ENCODE results near the gene HDAC5. TPM values are rescaled to one million over a fixed set of nuclear protein-coding genes. Genes with fewer than 3 reads are reported as not detected.
"Not testable (repeated sequence)": the region's sequence is repeated elsewhere in the genome, so short reads cannot be mapped to it uniquely, and the experiment has no call there.

Gene HDAC5
- total and polyA plus RNA-seq, 2 donors: 26.9 to 43.3 TPM

DNA sequence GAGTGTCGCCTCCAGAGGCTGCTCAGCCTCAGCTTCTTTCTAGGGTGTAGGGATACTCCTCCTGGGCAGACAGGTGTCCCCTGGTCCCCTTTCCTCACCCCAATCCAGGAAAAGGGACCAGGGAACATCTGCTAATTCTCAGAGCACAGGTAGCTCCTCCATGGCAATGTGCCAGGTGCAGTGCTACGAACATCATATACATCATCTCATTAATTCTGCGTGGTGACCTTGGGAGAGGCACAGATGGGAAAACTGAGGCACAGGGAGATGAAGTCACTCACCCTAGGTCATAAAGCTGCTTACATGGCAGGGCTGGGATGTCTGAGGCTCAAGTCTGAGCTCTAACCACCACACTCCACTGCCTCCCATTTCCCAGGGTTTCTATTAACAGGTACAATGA, 11.7 kb downstream of the HDAC5 start:
- no peak overlapping the region for H3K27ac ChIP-seq (ENCODE audit: low read depth)
- H3K4me3 ChIP-seq (ENCODE audit: low read depth, low read length): no peak overlapping the region
- no peaks in the 10 kb centered on the region for H3K36me3 ChIP-seq (ENCODE audit: insufficient read depth)
- H3K4me1 ChIP-seq (ENCODE audit: insufficient read depth): peaks cover 6% of the 10 kb centered on the region
- 63% methylated on average over 3 of the region's 3 CpGs for WGBS
- DNase-seq (ENCODE audit: extremely low spot score): no peak

DNA sequence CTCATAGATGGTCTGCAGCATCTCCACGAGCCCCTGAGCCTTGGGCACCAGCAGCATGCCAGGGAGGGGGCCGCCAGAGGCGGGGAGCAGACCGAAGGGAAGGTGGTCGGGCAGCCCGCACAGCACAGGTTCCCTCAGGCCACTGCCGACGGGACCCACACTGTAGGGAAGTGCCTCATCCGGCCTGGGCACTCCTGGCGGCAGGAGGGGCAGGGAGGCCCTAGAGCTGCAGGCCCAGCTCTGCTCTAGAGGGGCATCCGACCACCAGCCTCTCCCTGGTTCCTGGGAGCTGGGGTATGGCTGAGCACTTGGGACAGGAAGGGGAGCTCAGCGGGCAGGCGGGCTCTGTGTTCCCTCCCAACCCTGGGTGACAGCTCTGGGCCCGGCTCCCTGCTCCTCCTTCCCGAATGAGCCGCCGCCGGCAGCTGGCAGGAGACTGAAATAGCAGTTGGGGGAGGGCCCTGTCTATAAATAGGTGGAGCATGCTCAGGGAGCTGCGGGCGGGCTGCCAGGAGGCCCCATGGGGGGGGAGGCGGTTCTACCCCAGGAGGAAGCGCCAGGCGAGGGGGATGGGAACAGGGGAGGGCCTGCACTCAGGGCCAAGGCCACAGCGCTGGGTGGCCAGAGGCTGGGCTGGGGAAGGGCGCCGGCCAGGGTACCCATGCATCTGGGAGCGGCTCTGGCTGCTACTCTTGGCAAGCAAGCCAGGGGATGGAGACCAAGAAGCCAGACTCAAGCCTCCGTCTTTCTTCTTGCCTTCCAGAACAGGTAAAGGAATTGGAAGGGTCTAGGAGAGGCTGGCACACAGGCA, 12.4 kb downstream of the HDAC5 start:
- Histone ChIP-seq H3K36me3 (ENCODE audit: insufficient read depth) (no peaks in the 10 kb centered on the region), H3K27ac (ENCODE audit: low read depth) (peak overlapping the region; percentile 72), H3K4me1 (ENCODE audit: insufficient read depth) (peaks cover 6% of the 10 kb centered on the region), H3K4me3 (ENCODE audit: low read depth, low read length) (peak overlapping the region; percentile 13)
- WGBS: 2% methylated on average over 28 of the region's 28 CpGs
- peak; percentile 79 for DNase-seq (ENCODE audit: extremely low spot score)

DNA sequence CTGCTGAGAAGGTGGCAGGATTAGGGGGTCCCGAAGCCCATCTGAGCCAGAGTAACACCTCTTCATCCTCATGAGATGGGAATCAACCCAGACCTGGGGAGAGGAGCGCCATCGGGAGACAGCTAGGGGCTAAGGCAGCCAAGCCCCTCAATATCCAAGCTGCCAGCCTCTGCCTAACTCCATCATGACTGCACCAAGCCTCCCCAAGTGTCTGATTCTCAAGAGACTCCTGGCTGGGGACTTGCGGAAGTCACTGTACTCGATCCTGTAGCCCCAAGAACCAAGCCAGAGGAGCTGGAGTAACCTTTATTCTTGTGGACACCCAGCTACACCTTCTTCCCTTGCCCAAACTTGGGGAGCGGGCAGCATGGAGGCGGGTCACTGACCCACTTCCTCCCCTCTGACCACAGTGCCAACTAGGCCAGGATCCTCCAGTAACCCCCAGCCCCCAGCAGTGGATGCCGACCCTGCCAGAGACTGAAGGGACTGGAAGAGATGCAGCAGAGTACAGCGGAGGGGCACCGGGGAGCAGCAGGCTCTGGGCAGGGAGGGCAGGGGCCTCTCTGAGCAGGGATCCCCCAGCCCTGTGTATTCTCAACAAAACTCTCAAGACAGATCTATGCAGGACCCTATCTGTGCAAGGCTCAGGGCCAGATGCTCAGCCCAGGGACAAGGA, 13.3 kb downstream of the HDAC5 start:
- no peaks in the 10 kb centered on the region for H3K36me3 ChIP-seq (ENCODE audit: insufficient read depth)
- H3K4me1 ChIP-seq (ENCODE audit: insufficient read depth): peaks cover 6% of the 10 kb centered on the region
- H3K27ac ChIP-seq (ENCODE audit: low read depth): peak overlapping the region; percentile 2
- H3K4me3 ChIP-seq (ENCODE audit: low read depth, low read length): peak overlapping the region; percentile 1
- 70% methylated on average over 10 of the region's 10 CpGs for WGBS
- DNase-seq (ENCODE audit: extremely low spot score): no peak

DNA sequence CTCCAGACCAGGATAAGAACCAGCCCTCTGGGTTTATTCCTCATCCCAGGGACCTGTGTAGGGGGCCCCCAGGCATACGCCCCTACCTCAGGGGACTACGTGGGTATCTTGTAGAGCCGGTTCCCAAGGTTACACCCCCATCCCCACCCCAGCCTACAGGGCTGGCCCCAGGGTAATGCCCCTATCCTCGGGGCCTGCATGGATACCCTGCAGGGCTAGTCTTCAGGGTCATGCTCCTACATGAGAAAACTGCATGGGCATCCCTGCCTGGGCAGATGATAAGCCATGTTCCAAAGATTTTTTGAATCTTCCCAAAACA, 14.2 kb downstream of the HDAC5 start:
- DNase-seq (ENCODE audit: extremely low spot score): no peak
- Histone ChIP-seq H3K36me3 (ENCODE audit: insufficient read depth) (no peaks in the 10 kb centered on the region), H3K4me3 (ENCODE audit: low read depth, low read length) (no peak overlapping the region), H3K27ac (ENCODE audit: low read depth) (peak overlapping the region; percentile 27), H3K4me1 (ENCODE audit: insufficient read depth) (peaks cover 6% of the 10 kb centered on the region)
- whole genome bisulfite sequencing: 50% methylated on average over 4 of the region's 4 CpGs

DNA sequence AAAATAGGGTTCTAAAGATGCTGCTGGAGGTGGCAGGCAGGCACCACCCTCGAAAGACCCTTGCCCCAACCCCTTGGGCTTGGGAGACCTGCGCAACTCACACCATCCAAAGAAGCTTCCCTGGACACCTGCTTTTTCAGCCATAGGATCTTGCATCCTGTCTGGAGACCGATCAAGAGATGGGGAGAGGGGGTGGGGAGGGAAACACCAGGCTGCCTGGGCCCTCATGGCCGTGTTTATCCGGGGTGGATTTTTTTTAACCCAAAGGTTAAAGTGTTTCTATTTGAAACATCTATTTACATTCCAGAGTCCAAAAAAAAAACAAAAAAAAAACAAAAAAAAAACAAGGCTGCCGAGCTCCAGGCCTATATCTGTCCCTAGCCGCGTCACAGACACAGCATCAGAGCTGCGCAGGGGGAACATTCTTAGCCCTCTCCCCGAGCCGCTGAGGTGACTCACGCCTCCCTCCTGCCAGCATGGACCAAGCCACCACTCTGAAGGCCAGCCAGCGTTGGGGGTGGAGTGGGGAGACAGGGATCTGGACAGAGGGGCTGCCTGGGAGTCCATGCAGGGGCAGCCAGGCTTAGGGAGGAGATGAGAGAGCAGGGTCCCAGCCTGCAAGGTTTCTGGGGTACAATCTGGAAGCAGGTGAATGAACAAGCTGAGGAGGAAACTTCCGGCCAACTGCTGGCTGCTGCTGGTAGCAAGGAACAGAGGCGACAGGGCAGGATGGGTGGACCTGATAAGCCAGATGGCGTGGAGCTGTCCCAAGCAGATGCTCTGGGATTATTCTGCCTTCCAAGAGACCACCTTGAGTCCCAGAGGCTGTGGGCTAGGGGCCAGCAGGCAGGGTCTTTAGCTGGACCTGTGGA, 14.8 kb downstream of the HDAC5 start:
- DNase-seq (ENCODE audit: extremely low spot score): no peak
- Histone ChIP-seq H3K36me3 (ENCODE audit: insufficient read depth) (no peaks in the 10 kb centered on the region), H3K4me3 (ENCODE audit: low read depth, low read length) (no peak overlapping the region), H3K27ac (ENCODE audit: low read depth) (peak overlapping the region; percentile 27), H3K4me1 (ENCODE audit: insufficient read depth) (peaks cover 6% of the 10 kb centered on the region)
- WGBS: 28% methylated on average over 16 of the region's 16 CpGs

DNA sequence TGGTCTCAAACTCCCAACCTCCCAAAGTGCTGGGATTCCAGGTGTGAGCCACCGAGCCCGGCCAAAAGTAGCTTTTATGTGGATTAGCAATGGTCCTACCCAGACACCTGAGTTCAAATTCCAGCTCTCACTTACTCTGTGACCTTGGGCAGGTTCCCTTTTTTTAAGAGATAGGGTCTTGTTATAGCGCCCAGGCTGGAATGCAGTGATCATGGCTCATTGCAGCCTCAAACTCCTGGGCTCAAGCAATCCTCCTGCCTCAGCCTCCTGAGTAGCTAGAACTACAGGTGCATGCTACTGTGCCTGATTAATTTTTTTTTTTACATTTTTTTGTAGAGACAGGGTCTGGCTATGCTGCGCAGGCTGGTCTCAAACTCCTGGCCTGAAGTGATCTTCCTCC, 16.6 kb downstream of the HDAC5 start:
- Histone ChIP-seq H3K27ac (ENCODE audit: low read depth) (no peak overlapping the region), H3K36me3 (ENCODE audit: insufficient read depth) (no peaks in the 10 kb centered on the region), H3K4me3 (ENCODE audit: low read depth, low read length) (no peak overlapping the region), H3K4me1 (ENCODE audit: insufficient read depth) (peaks cover 6% of the 10 kb centered on the region)
- WGBS: 93% methylated on average over 4 of the region's 4 CpGs
- DNase-seq (ENCODE audit: extremely low spot score): no peak

DNA sequence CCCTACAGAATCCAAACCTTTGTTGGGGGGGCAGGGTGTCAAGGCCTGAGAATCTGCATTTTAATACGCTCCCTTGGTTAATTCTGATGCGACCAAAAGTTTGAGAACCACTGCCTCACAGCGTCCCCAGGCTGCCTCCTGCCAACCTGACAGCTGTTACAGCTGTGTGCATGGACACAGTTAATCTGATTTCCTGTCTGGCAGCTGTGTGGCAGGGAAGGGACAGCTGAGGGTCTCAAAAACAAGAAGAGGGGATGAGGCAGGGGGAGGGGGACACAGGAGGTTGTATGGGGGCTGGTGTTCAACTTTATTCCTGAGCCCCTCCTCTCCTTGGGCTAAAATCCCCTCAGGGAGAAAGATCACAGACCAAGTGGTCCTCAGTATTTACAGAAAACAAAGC, 17.5 kb downstream of the HDAC5 start:
- DNase-seq (ENCODE audit: extremely low spot score): no peak
- Histone ChIP-seq H3K4me1 (ENCODE audit: insufficient read depth) (peaks cover 4% of the 10 kb centered on the region), H3K4me3 (ENCODE audit: low read depth, low read length) (no peak overlapping the region), H3K27ac (ENCODE audit: low read depth) (no peak overlapping the region), H3K36me3 (ENCODE audit: insufficient read depth) (no peaks in the 10 kb centered on the region)
- WGBS: 50% methylated on average over 3 of the region's 3 CpGs

DNA sequence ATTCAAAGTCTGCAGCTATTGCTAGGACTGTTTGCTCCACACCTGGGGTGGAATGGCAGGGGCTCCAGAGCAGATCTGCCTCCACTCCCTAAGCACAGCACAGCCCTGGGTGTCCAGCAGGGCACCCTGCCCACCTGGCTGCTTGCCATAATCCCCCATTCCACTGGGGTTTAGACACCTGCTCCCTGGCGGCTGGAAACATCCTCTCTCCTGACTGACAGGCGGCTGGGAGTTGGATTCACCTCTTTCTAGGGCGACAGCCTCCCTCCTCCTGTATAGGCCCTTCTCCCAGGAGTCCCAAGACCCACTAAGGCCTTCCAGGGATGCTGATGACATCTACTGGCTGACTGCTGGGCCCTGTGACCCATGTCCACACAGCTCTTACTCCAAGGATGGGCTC, 18.0 kb downstream of the HDAC5 start:
- H3K4me3 ChIP-seq (ENCODE audit: low read depth, low read length): no peak overlapping the region
- H3K36me3 ChIP-seq (ENCODE audit: insufficient read depth): no peaks in the 10 kb centered on the region
- WGBS: 74% methylated on average over 3 of the region's 3 CpGs
- H3K4me1 ChIP-seq (ENCODE audit: insufficient read depth): peaks cover 3% of the 10 kb centered on the region
- H3K27ac ChIP-seq (ENCODE audit: low read depth): no peak overlapping the region
- DNase-seq (ENCODE audit: extremely low spot score): no peak

DNA sequence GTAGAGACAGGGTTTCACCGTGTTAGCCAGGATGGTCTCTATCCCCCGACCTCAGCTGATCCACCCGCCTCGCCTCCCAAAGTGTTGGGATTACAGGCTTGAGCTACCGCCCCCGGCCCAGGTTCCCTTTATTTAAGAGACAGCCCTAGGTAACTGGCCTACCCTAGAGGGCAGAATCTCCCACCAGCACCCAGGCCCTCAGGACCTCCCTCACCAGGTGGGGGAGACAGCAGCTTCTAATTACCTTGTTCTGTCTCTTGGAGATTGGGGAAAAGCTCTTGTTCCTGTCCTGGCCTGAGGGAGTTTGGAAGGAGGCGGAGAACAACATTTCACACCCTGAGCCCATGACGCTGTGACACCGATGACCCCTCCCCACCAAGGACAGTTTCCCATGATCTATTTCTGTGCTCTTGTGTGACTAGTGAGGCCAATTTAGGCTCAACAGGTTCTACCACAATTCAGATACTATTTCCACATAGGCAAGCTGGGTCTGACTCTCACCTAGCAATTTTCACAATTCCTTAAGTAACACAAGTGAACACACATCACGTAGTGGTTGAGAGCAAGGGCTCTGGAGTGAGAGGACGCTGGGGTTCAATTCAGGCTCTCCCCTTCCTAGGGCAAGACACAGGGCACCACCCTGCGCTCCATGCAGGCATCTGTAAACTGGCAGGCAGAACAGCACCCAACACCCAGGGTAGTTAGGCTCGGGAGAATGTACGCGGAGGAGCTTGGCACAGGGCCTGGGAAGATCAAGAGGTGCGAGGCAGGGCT, 20.4 kb downstream of the HDAC5 start:
- no peak overlapping the region for H3K4me3 ChIP-seq (ENCODE audit: low read depth, low read length)
- no peak overlapping the region for H3K27ac ChIP-seq (ENCODE audit: low read depth)
- DNase-seq (ENCODE audit: extremely low spot score): no peak
- 79% methylated on average over 16 of the region's 16 CpGs for whole genome bisulfite sequencing
- H3K4me1 ChIP-seq (ENCODE audit: insufficient read depth): no peaks in the 10 kb centered on the region
- no peaks in the 10 kb centered on the region for H3K36me3 ChIP-seq (ENCODE audit: insufficient read depth)

DNA sequence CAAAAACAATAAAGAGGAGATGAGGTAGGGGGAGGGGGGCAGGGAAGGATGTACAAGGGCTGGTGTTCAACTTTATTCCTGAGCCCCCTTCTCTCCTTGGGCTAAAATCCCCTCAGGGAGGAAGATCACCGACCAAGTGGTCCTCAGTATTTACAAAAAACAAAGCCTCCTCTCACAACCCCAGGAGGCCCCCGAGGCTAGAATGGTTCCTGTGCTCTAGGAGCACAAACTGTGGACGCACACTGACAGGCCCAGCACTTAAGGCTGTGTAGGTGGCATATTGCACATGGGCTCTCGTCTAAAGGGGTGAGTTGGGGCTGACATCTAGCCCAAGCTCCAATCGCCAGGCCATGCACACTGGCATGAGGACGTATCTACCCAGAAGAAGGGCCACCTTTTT, 21.6 kb downstream of the HDAC5 start:
- H3K4me3 ChIP-seq (ENCODE audit: low read depth, low read length); H3K27ac ChIP-seq (ENCODE audit: low read depth); H3K4me1 ChIP-seq (ENCODE audit: insufficient read depth); DNase-seq (ENCODE audit: extremely low spot score); H3K36me3 ChIP-seq (ENCODE audit: insufficient read depth): not testable (repeated sequence)
- WGBS: 83% methylated on average over 6 of the region's 6 CpGs

DNA sequence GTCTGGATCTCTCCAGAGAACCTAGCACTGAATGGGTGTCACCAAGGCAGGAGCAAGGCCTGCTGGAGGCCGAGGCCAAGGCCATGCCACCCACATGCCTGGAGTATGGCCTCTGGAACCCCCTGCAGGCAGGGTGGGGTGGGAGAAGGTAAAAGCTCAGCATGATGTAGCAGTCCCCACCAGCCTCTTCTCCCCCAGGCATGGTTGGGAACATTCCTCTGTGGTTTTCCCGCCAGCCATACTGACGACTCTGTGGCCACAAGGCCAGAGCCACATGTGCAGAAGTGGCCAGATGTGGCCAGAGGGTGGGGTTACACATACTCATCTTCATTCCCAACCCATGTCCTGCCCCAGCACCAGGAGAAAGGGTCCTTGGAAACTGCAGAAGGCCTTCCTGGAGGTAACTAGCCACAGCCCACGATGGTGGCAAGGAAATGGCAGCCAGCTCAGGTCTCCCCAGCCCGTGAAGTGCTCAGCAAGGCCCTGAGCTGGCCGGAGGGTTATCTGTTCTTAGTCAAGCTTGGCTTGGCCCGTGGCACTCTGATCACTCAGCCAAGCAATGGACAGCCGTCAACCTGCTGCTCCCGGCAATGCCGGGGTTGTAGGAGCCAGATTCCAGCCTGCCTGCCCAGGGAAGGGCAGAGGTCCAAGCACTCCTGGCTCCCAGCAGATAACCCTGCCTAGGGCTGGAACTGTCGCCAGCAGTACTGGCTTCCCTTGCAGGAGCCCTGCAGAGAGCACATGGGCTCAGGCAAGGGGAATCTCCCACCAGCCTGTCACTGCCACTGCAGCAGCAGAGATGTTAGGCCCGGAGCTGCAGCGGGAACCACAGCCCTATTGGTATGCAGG, 26.1 kb downstream of the HDAC5 start:
- H3K4me3 ChIP-seq (ENCODE audit: low read depth, low read length): no peak overlapping the region
- 71% methylated on average over 13 of the region's 13 CpGs for WGBS
- peak overlapping the region; percentile 39 for H3K27ac ChIP-seq (ENCODE audit: low read depth)
- H3K36me3 ChIP-seq (ENCODE audit: insufficient read depth): no peaks in the 10 kb centered on the region
- no peak for DNase-seq (ENCODE audit: extremely low spot score)
- H3K4me1 ChIP-seq (ENCODE audit: insufficient read depth): no peaks in the 10 kb centered on the region

DNA sequence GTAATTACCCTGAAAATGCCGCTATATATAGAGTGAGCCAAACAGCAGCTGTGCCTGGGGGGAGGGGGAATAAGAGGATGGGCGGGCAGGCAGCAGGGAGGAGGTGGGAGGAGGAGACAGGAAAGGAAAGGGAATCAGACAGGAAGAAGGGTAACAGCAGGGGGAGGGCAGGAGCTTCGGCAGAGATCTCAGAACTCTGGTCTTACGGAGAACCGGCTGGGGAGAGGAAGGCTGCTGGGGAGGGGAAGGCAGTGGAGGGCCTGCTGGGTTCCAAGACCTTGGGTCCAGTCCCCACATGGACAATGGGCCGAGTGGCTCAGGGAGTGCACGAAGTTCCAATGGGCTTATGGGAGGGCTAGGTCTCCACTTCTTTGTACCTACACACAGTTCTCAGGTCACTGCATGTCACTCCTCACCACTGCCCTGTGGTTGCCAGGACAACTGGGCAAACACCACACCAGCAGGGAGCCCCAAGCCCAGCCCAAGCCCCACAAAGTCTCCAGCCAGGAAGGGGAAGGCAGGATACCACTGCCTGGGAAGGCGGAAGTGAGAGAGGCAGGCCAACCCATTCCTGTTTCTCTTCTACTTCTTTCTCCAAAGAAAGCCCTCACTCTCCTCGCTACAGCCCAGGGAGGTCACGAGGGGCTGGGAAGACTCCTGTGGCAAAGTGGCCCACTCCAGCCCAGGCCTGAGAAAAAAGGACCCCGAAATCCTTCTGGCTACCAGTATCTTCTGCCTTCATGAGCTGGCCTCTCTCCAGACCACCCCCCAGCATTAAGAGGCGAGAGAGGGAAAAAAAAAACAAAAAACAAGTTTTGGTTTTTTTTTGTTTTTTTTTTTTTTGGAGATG, 27.6 kb downstream of the HDAC5 start:
- no peak overlapping the region for H3K4me3 ChIP-seq (ENCODE audit: low read depth, low read length)
- peak overlapping the region; percentile 84 for H3K27ac ChIP-seq (ENCODE audit: low read depth)
- 9% methylated on average over 12 of the region's 12 CpGs for WGBS
- no peaks in the 10 kb centered on the region for H3K4me1 ChIP-seq (ENCODE audit: insufficient read depth)
- DNase-seq (ENCODE audit: extremely low spot score): peak; percentile 80
- H3K36me3 ChIP-seq (ENCODE audit: insufficient read depth): no peaks in the 10 kb centered on the region

Measured in urinary bladder (tissue), 4 donors.